HepG2 (cell line): ENCODE measurements around the gene CNPY4. TPM values are rescaled to one million over a fixed set of nuclear protein-coding genes. Genes with fewer than 3 reads are reported as not detected.
A peak's percentile ranks its signal among the peaks of the same experiment; 100 is the strongest.

Source experiments
- CREM ChIP-seq, 2 experiments: sonication (generic) in 1 of 2; formaldehyde crosslinking in 1 of 2; IDR thresholded peaks; 2 replicates each; pipeline versions ENCODE4 v1.4.0 to v1.6.1; 2016 to 2020; ENCODE audit warnings: antibody characterized with exemption in 1 of 2, mild to moderate bottlenecking in 1 of 2, missing genetic modification reagents in 1 of 2
- FOXP1 ChIP-seq, 2 experiments: fragments of 450-650 bp in 1 of 2; IDR thresholded peaks; 2 replicates each; pipeline ENCODE4 v1.6.1; 2017 to 2018; ENCODE audit warnings: antibody characterized with exemption in 1 of 2
- KDM5B ChIP-seq: sonication (generic); formaldehyde crosslinking; IDR thresholded peaks from 2 replicates; pipeline ENCODE4 v1.4.0; 2020; ENCODE audit warnings: missing genetic modification reagents, mild to moderate bottlenecking, borderline replicate concordance
- MEF2D ChIP-seq: sonication (generic); formaldehyde crosslinking; IDR thresholded peaks from 2 replicates; pipeline ENCODE4 v1.5.1; 2020; ENCODE audit warnings: mild to moderate bottlenecking, missing genetic modification reagents
- MEIS2 ChIP-seq: sonication (generic); formaldehyde crosslinking; IDR thresholded peaks from 2 replicates; pipeline ENCODE4 v1.9.0; 2021; ENCODE audit warnings: mild to moderate bottlenecking, missing genetic modification reagents
- NCOA2 ChIP-seq: sonication (generic); formaldehyde crosslinking; IDR thresholded peaks from 2 replicates; pipeline ENCODE4 v1.8.0; 2022; ENCODE audit warnings: inconsistent platforms
- NR2F1 ChIP-seq, 2 experiments: fragments of 450-650 bp in 1 of 2; formaldehyde crosslinking in 1 of 2; IDR thresholded peaks; 2 replicates each; pipeline versions ENCODE4 v1.5.0 to v1.6.1; 2016 to 2020; ENCODE audit warnings: mild to moderate bottlenecking in 1 of 2, missing compliant biosample characterization in 1 of 2, missing genetic modification reagents in 1 of 2, moderate library complexity in 1 of 2
- PLSCR1 ChIP-seq: sonication (generic); formaldehyde crosslinking; IDR thresholded peaks from 2 replicates; pipeline ENCODE4 v1.5.0; 2020; ENCODE audit warnings: missing genetic modification reagents, mild to moderate bottlenecking, borderline replicate concordance
- POGK ChIP-seq: sonication (generic); formaldehyde crosslinking; conservative IDR thresholded peaks from 2 replicates; pipeline ENCODE4 v1.8.0; 2022; ENCODE audit warnings: mild to moderate bottlenecking, moderate library complexity, missing genetic modification reagents
- SIN3A ChIP-seq: IDR thresholded peaks from 2 replicates; pipeline ENCODE4 v1.6.1; 2011; ENCODE audit warnings: low read depth, mild to moderate bottlenecking, control low read depth, low read length, borderline replicate concordance
- SUZ12 ChIP-seq: fragments of 150-350 bp; IDR thresholded peaks from 2 replicates; pipeline ENCODE4 v1.6.1; 2014; ENCODE audit warnings: low read depth, low read length
- TBX3 ChIP-seq: fragments of 450-650 bp; IDR thresholded peaks from 2 replicates; pipeline ENCODE4 v1.6.1; 2017; ENCODE audit warnings: antibody characterized with exemption, mild to moderate bottlenecking, inconsistent platforms, borderline replicate concordance
- THRA ChIP-seq: sonication (generic); formaldehyde crosslinking; IDR thresholded peaks from 2 replicates; pipeline ENCODE4 v1.4.0; 2020; ENCODE audit warnings: missing genetic modification reagents, borderline replicate concordance
- ZFP36L2 ChIP-seq: sonication (generic); formaldehyde crosslinking; IDR thresholded peaks from 2 replicates; pipeline ENCODE4 v1.4.0; 2020; ENCODE audit warnings: missing genetic modification reagents
- ZNF331 ChIP-seq: sonication (generic); formaldehyde crosslinking; IDR thresholded peaks from 2 replicates; pipeline ENCODE4 v1.4.0; 2020; ENCODE audit warnings: missing genetic modification reagents
- ZNF335 ChIP-seq: sonication (generic); formaldehyde crosslinking; IDR thresholded peaks from 2 replicates; pipeline ENCODE4 v1.4.0; 2020; ENCODE audit warnings: missing genetic modification reagents
- ZNF660 ChIP-seq: sonication (generic); formaldehyde crosslinking; IDR thresholded peaks from 2 replicates; pipeline ENCODE4 v1.5.1; 2020; ENCODE audit warnings: mild to moderate bottlenecking, low read depth, missing genetic modification reagents, borderline replicate concordance
- ZNF883 ChIP-seq: sonication (generic); formaldehyde crosslinking; IDR thresholded peaks from 2 replicates; pipeline ENCODE4 v1.5.1; 2020; ENCODE audit warnings: mild to moderate bottlenecking, missing genetic modification reagents; ENCODE audit errors: not compliant biosample characterization
- ZSCAN9 ChIP-seq: IDR thresholded peaks from 2 replicates; pipeline ENCODE4 v1.6.1; 2016; ENCODE audit warnings: borderline replicate concordance
- polyA plus RNA-seq, 8 experiments: library from polyadenylated mRNA; depleted of rRNA in 3 of 8; stranded (reverse) in 7 of 8; unstranded in 1 of 8; fragments of >200 nt; fragmentation: Illumina TruSeq in 4 of 8; extraction: Trizol in 4 of 8; gene quantifications; 2 replicates each; pipeline versions ENCODE4 v1.2.1 to v1.2.3, GENCODE V29; 2011 to 2016; ENCODE audit warnings: low read depth in 4 of 8, missing spikeins in 1 of 8, mixed read lengths in 1 of 8; ENCODE audit not compliant: insufficient read depth in 1 of 8
- total RNA-seq, 5 experiments: library from RNA; depleted of rRNA; stranded (reverse); fragments of >200 nt; fragmentation: Illumina TruSeq; extraction: Trizol; gene quantifications; 2 replicates each; pipeline ENCODE4 v1.2.3, GENCODE V29; 2016; ENCODE audit warnings: low read depth in 1 of 5
- TF ChIP-seq, protein P1 (sequence below): IDR thresholded peaks from 2 replicates; pipeline ENCODE4 v1.4.0; 2020; ENCODE audit warnings: mild to moderate bottlenecking, missing genetic modification reagents

Gene CNPY4
- total and polyA plus RNA-seq, 2 of the 13 experiments (the other 11 are each of a cell fraction or from before 2014, with no cell fraction given): 6.2 to 12.7 TPM

DNA sequence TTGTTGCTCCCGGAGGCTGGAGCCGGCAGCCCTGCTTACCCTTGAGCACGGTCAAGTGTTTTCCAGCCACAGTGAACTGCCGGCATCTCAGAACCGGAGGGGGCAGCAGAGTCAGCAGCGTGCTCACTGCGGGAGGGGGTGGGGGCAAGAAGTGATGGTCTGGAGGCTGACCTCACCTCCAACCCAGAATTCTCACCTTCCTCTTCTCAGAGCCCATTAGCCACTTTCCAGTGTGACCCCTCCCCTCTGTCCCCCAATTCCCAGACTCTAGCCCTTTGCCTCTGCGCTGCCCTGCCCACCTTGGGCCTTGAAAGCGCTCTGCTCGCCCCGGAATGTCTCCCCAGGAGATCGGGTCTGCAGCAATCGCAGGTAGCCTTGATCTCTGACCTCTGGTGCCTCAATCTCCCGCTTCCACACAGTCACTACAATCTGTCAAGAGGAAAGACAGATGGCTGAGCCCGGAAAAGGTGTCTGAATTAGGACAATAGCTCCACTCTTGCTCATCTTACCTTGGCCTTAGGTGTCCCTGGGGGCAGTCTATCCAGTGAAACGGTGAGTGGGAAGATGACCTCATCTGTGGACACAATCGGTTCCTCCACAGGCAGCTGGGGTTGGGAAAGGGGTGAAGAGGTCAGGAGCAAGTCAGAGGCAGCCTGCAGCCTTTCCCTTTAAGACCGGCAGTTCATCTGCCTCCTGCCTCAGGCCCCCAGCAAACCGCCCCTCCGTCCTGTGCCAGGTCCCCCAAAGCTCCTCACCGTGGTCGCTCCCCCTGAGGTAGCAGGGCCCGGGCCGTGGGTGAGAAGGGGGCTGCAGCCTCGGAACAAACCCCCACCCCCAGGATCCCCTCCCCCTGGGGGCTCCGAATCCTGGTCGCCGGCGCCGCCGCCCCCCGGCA lies 38.1 kb downstream of the CNPY4 start (continued):
- TF ChIP-seq FOXP1 (IDR thresholded peaks at IDR 0.05) (no peak), FOXP1 (CRISPR knock-in tag; IDR thresholded peaks at IDR 0.05) (peak; percentile 37; the same call in 1 of the 2 replicates), ZNF331 (CRISPR knock-in tag) (no peak), PLSCR1 (no peak), TBX3 (peak; percentile 76; the same call in 1 of the 2 replicates), ZNF660 (CRISPR knock-in tag) (no peak), ZNF883 (CRISPR knock-in tag) (no peak), SUZ12 (no peak), ZFP36L2 (CRISPR knock-in tag) (no peak), CREM (IDR thresholded peaks at IDR 0.05) (peak; percentile 27; the same call in 1 of the 2 replicates), CREM (CRISPR knock-in tag; IDR thresholded peaks at IDR 0.05) (no peak), POGK (CRISPR knock-in tag) (0 out of 2 replicates have a peak, but pooled peaks have one; percentile 2), ZSCAN9 (CRISPR knock-in tag) (no peak), THRA (peak; percentile 91), MEF2D (0 out of 2 replicates have a peak, but pooled peaks have one; percentile 28), NR2F1 (CRISPR knock-in tag; IDR thresholded peaks at IDR 0.05) (peak; percentile 86 to 96), NCOA2 (CRISPR knock-in tag) (peak; percentile 73), ZNF335 (peak; percentile 56; the same call in 1 of the 2 replicates), MEIS2 (CRISPR knock-in tag) (peak; percentile 69; the same call in 1 of the 2 replicates), KDM5B (CRISPR knock-in tag) (peak; percentile 32; the same call in 1 of the 2 replicates), SIN3A (peak; percentile 31; the same call in 1 of the 2 replicates)
- TF ChIP-seq, protein P1, sequence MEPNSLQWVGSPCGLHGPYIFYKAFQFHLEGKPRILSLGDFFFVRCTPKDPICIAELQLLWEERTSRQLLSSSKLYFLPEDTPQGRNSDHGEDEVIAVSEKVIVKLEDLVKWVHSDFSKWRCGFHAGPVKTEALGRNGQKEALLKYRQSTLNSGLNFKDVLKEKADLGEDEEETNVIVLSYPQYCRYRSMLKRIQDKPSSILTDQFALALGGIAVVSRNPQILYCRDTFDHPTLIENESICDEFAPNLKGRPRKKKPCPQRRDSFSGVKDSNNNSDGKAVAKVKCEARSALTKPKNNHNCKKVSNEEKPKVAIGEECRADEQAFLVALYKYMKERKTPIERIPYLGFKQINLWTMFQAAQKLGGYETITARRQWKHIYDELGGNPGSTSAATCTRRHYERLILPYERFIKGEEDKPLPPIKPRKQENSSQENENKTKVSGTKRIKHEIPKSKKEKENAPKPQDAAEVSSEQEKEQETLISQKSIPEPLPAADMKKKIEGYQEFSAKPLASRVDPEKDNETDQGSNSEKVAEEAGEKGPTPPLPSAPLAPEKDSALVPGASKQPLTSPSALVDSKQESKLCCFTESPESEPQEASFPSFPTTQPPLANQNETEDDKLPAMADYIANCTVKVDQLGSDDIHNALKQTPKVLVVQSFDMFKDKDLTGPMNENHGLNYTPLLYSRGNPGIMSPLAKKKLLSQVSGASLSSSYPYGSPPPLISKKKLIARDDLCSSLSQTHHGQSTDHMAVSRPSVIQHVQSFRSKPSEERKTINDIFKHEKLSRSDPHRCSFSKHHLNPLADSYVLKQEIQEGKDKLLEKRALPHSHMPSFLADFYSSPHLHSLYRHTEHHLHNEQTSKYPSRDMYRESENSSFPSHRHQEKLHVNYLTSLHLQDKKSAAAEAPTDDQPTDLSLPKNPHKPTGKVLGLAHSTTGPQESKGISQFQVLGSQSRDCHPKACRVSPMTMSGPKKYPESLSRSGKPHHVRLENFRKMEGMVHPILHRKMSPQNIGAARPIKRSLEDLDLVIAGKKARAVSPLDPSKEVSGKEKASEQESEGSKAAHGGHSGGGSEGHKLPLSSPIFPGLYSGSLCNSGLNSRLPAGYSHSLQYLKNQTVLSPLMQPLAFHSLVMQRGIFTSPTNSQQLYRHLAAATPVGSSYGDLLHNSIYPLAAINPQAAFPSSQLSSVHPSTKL (CRISPR knock-in tag): 0 out of 2 replicates have a peak, but pooled peaks have one; percentile 28
